Omental fat pad (tissue), 4 donors: Measurements from ENCODE around the gene STEAP3. TPM values are rescaled to one million over a fixed set of nuclear protein-coding genes. Genes with fewer than 3 reads are reported as not detected.

Experiments
- ATAC-seq: fragments of 150-250 bp; one replicate; pipeline ENCODE4 v1.9.1; 2016; ENCODE audit warnings: mild to moderate bottlenecking, moderate library complexity; ENCODE audit not compliant: low FRiP score
- DNase-seq: peaks from one replicate; pipeline ENCODE4 v3.0.0-alpha.2; 2019; ENCODE audit warnings: low spot score
- CTCF ChIP-seq, 3 donors: fragments of 450-650 bp; IDR thresholded peaks; one replicate each; pipeline ENCODE4 v1.5.1; 2016 to 2017; ENCODE audit warnings: antibody characterized with exemption in 3 of 3, mild to moderate bottlenecking in 3 of 3, moderate library complexity in 2 of 3
- total RNA-seq, 4 donors: library from RNA; depleted of rRNA; stranded (reverse); fragments of >200 nt; gene quantifications; one replicate each; pipeline ENCODE4 v1.1.0, GENCODE V29; 2016

The STEAP3 gene
- total RNA-seq, 4 donors from 2014 or later = 9.4 to 22.4 (median 16.3) TPM

GRCh38 chr2:119240311-119241204 lies 16.9 kb downstream of the STEAP3 start:
- no peak for TF ChIP-seq CTCF (IDR thresholded peaks at IDR 0.05)
- no peak for DNase-seq
- ATAC-seq = peak; percentile 6

- DNase-seq = no peak
- no peak for TF ChIP-seq CTCF (IDR thresholded peaks at IDR 0.05)
- ATAC-seq = no peak
Observed at GRCh38 chr2:119241205-119241532, 17.5 kb downstream of the STEAP3 start.

- DNase-seq = no peak
- ATAC-seq = no peak
Observed at GRCh38 chr2:119242276-119243119, 18.9 kb downstream of the STEAP3 start.

GRCh38 chr2:119243621-119244020 lies 20.0 kb downstream of the STEAP3 start:
- TF ChIP-seq CTCF (IDR thresholded peaks at IDR 0.05) = no peak
- no peak for DNase-seq
- no peak for ATAC-seq

More at GRCh38 chr2:119242276-119243119, 18.9 kb downstream of the STEAP3 start:
- no peak for TF ChIP-seq CTCF (IDR thresholded peaks at IDR 0.05)

GRCh38 chr2:119245076-119245840 lies 21.6 kb downstream of the STEAP3 start:
- DNase-seq (no peak), ATAC-seq (no peak)
- no peak for TF ChIP-seq CTCF (IDR thresholded peaks at IDR 0.05)

GRCh38 chr2:119245841-119246230 lies 22.2 kb downstream of the STEAP3 start:
- no peak for TF ChIP-seq CTCF (IDR thresholded peaks at IDR 0.05)
- ATAC-seq (no peak), DNase-seq (no peak)
